GM12878 (cell line): Measurements from ENCODE around the gene TRAF2. TPM values are rescaled to one million over a fixed set of nuclear protein-coding genes. Genes with fewer than 3 reads are reported as not detected.
A peak's percentile ranks its signal among the peaks of the same experiment; 100 is the strongest.

Experiments
- ATAC-seq: fragments of 200-7000 bp; cut with Tn5 transposase; 3 replicates; pipeline ENCODE4 v1.9.1; 2020; ENCODE audit warnings: mild to moderate bottlenecking, moderate library complexity
- BruUV-seq: library from RNA; stranded (reverse); fragments of 400-500 nt; replicated peaks from 2 replicates; lab custom pipeline; 2021; lab: Mats Ljungman, UMichigan
- CTCF ChIA-PET: fragments of 300-600 bp; sonication (Branson Sonifier 250); formaldehyde crosslinking; extraction: SDS; loops from one replicate; lab custom pipeline; 2021; ENCODE audit warnings: inconsistent platforms; lab: Yijun Ruan, JAX
- POLR2A ChIA-PET: fragments of 350-600 bp; formaldehyde crosslinking; extraction: SDS; loops from one replicate; lab custom pipeline; 2021; ENCODE audit warnings: inconsistent platforms; lab: Charles Lee
- RAD21 ChIA-PET: fragments of 300-600 bp; sonication (Branson Sonifier 250); formaldehyde crosslinking; loops from one replicate; lab custom pipeline; 2023; ENCODE audit warnings: antibody characterized with exemption; ENCODE audit not compliant: unreplicated experiment; lab: Charles Lee
- SMC1A ChIA-PET: fragments of 300-600 bp; sonication (Branson Sonifier 250); formaldehyde crosslinking; loops from one replicate; lab custom pipeline; 2023; ENCODE audit not compliant: unreplicated experiment, uncharacterized antibody; lab: Charles Lee
- DNase-seq: peaks from one replicate; pipeline ENCODE4 v3.0.0-alpha.2; 2011; ENCODE audit warnings: low read depth, low spot score
- FAIRE-seq: peaks from 3 replicates; lab custom pipeline; 2011; peaks lifted over from hg19 to GRCh38; lab: Jason Lieb, UNC
- H2AFZ ChIP-seq: 2 replicates; pipeline ENCODE4 v1.6.0; 2011; ENCODE audit warnings: low read depth, low read length, control low read depth; ENCODE audit not compliant: control insufficient read depth
- H3K27ac ChIP-seq: 2 replicates; pipeline ENCODE4 v1.5.1; 2011; ENCODE audit warnings: control low read depth; ENCODE audit not compliant: control insufficient read depth, insufficient read depth
- H3K27me3 ChIP-seq, 2 experiments: replicated peaks in 1 of 2; 2 replicates each; pipeline versions ENCODE4 v1.6.0 to v1.6.1; 2011; ENCODE audit warnings: low read length in 1 of 2; ENCODE audit not compliant: control insufficient read depth in 2 of 2, insufficient read depth in 2 of 2
- H3K36me3 ChIP-seq, 2 experiments: 2 replicates each; pipeline ENCODE4 v1.5.1; 2011; ENCODE audit warnings: low read length in 1 of 2; ENCODE audit not compliant: control insufficient read depth in 2 of 2, insufficient read depth in 2 of 2
- H3K4me1 ChIP-seq: 2 replicates; pipeline ENCODE4 v1.6.1; 2011; ENCODE audit warnings: mild to moderate bottlenecking, low read length, moderate library complexity, mixed read lengths; ENCODE audit not compliant: control insufficient read depth, insufficient read depth
- H3K4me2 ChIP-seq: 2 replicates; pipeline ENCODE4 v1.6.0; 2011; ENCODE audit warnings: control low read depth; ENCODE audit not compliant: control insufficient read depth, insufficient read depth
- H3K4me3 ChIP-seq: fragments of 200-600 bp; sonication (generic); 2 replicates; pipeline ENCODE4 v1.5.1; 2016
- H3K79me2 ChIP-seq: 2 replicates; pipeline ENCODE4 v1.6.0; 2011; ENCODE audit warnings: low read length; ENCODE audit not compliant: control insufficient read depth, insufficient read depth
- H3K9ac ChIP-seq: 2 replicates; pipeline ENCODE4 v1.8.0; 2011; ENCODE audit warnings: low read length, control low read depth, mixed read lengths; ENCODE audit not compliant: control insufficient read depth, insufficient read depth
- H3K9me3 ChIP-seq: replicated peaks from 3 replicates; pipeline ENCODE4 v1.5.1; 2011; ENCODE audit warnings: mild to moderate bottlenecking, low read length; ENCODE audit not compliant: control insufficient read depth, insufficient read depth
- H4K20me1 ChIP-seq: 2 replicates; pipeline ENCODE4 v1.6.0; 2011; ENCODE audit not compliant: control insufficient read depth, insufficient read depth
- ATF7 ChIP-seq: fragments of 450-650 bp; IDR thresholded peaks from 2 replicates; pipeline ENCODE4 v1.6.1; 2016; ENCODE audit warnings: low read depth, mild to moderate bottlenecking
- CBFB ChIP-seq: IDR thresholded peaks from 2 replicates; pipeline ENCODE4 v1.6.1; 2016; ENCODE audit warnings: antibody characterized with exemption, low read depth
- CHD1 ChIP-seq: IDR thresholded peaks from 2 replicates; pipeline ENCODE4 v1.6.1; 2012; ENCODE audit warnings: low read depth, low read length, improper control_type of control experiment
- EZH2 ChIP-seq: IDR thresholded peaks from 2 replicates; pipeline ENCODE4 v1.6.1; 2012; ENCODE audit warnings: low read depth, mild to moderate bottlenecking, control low read depth, inconsistent platforms, low read length, borderline replicate concordance; ENCODE audit not compliant: control insufficient read depth
- IKZF2 ChIP-seq, 2 experiments: fragments of 450-650 bp; IDR thresholded peaks; 2 replicates each; pipeline ENCODE4 v1.6.1; 2017; ENCODE audit warnings: mild to moderate bottlenecking in 2 of 2, moderate library complexity in 2 of 2
- IRF4 ChIP-seq: IDR thresholded peaks from 2 replicates; pipeline ENCODE4 v1.6.1; 2011; ENCODE audit warnings: low read depth, low read length
- POLR2A ChIP-seq: IDR thresholded peaks from 2 replicates; pipeline ENCODE4 v1.6.1; 2011; ENCODE audit warnings: low read depth, mild to moderate bottlenecking, low read length
- SMC3 ChIP-seq: IDR thresholded peaks from 2 replicates; pipeline ENCODE4 v1.6.1; 2011; ENCODE audit warnings: low read length, improper control_type of control experiment, borderline replicate concordance
- SP1 ChIP-seq: IDR thresholded peaks from one replicate; pipeline ENCODE4 v1.6.1; 2011; ENCODE audit warnings: low read depth, low read length
- SRF ChIP-seq, 2 experiments: IDR thresholded peaks; 2 replicates each; pipeline ENCODE4 v1.6.1; 2011; ENCODE audit warnings: low read depth in 2 of 2, low read length in 2 of 2, mild to moderate bottlenecking in 1 of 2, moderate library complexity in 1 of 2
- TARDBP ChIP-seq: IDR thresholded peaks from 2 replicates; pipeline ENCODE4 v1.6.1; 2016; ENCODE audit warnings: borderline replicate concordance
- TCF3 ChIP-seq: IDR thresholded peaks from 2 replicates; pipeline ENCODE4 v1.6.1; 2012; ENCODE audit warnings: low read depth, mild to moderate bottlenecking, low read length, borderline replicate concordance; ENCODE audit not compliant: insufficient read depth
- ZNF622 ChIP-seq: fragments of 450-650 bp; IDR thresholded peaks from 2 replicates; pipeline ENCODE4 v1.6.1; 2017; ENCODE audit warnings: mild to moderate bottlenecking, inconsistent platforms
- ZNF687 ChIP-seq: fragments of 450-650 bp; IDR thresholded peaks from 2 replicates; pipeline ENCODE4 v1.6.1; 2017; ENCODE audit warnings: mild to moderate bottlenecking, moderate library complexity
- WGBS: methylation state at CpG from one replicate; pipeline ENCODE4 v1.1.6; 2016; ENCODE audit warnings: low lambda C conversion rate; ENCODE audit not compliant: insufficient replicate concordance, insufficient coverage; ENCODE audit errors: missing lambda C conversion rate; 5-methylcytosine and 5-hydroxymethylcytosine counted together
- in situ Hi-C: fragments of 300-500 bp; cut with MboI; formaldehyde crosslinking; loops from 9 replicates; pipeline ENCODE4 v1.14.3; 2018; ENCODE audit warnings: mixed read lengths
- intact Hi-C: fragments of 100-400 bp; cut with micrococcal nuclease; formaldehyde crosslinking; loops from one replicate; pipeline ENCODE4 v1.14.2; 2022; ENCODE audit not compliant: unreplicated experiment
- polyA plus RNA-seq, 11 experiments: library from polyadenylated mRNA; depleted of rRNA in 4 of 11; unstranded in 6 of 11; stranded (reverse) in 5 of 11; fragments of >200 nt; fragmentation: Nextera tagmentation in 4 of 11; fragmentation: Illumina TruSeq in 1 of 11; extraction: Ambion mirVana in 4 of 11; extraction: Trizol in 1 of 11; gene quantifications; 1 replicate in 1 of 11; 2 replicates in 10 of 11; pipeline versions ENCODE4 v1.2.1 to v1.2.3, GENCODE V29; 2011 to 2016; ENCODE audit warnings: inconsistent platforms in 2 of 11, missing spikeins in 2 of 11, low read depth in 1 of 11
- total RNA-seq, 4 experiments: library from RNA; depleted of rRNA in 3 of 4; stranded (reverse); fragments of >200 nt in 3 of 4; fragmentation: Illumina TruSeq in 1 of 4; extraction: Trizol in 1 of 4; gene quantifications; 2 replicates each; pipeline versions ENCODE4 v1.2.1 to v1.2.3, GENCODE V29; 2013 to 2021
- TF ChIP-seq, protein P1 (sequence below): fragments of 150-350 bp; IDR thresholded peaks from 2 replicates; pipeline ENCODE4 v1.6.1; 2014; ENCODE audit warnings: mild to moderate bottlenecking, low read depth, low read length

The TRAF2 gene
- total and polyA plus RNA-seq, 10 of the 15 experiments (the other 5 are each of a cell fraction or from before 2014, with no cell fraction given) = 0.34 to 39.5 (median 18.7) TPM

GRCh38 chr9:136922540-136922939, 36.2 kb downstream of the TRAF2 start:
- RAD21 ChIA-PET = no interaction called here
- TF ChIP-seq ZNF622 (no peak), POLR2A (peak; percentile 36; the same call in 1 of the 2 replicates)
- no peak overlapping the region for H3K9ac ChIP-seq
- no peak overlapping the region for H2AFZ ChIP-seq
- FAIRE-seq = no peak
- intact Hi-C loops = no loop called here
- H3K9me3 ChIP-seq = no peaks in the 10 kb centered on the region
- SMC1A ChIA-PET = no interaction called here
- no peak overlapping the region for H3K4me2 ChIP-seq
- in situ Hi-C loops = no loop called here
- DNase-seq = no peak
- H3K36me3 ChIP-seq = peaks cover 32 to 38% of the 10 kb centered on the region in 2 experiments
- H4K20me1 ChIP-seq = no peaks in the 10 kb centered on the region
- no peak overlapping the region for H3K27ac ChIP-seq
- no peak for ATAC-seq
- H3K27me3 ChIP-seq = no peaks in the 10 kb centered on the region
- BruUV-seq = no TSS peak
- CTCF ChIA-PET = no interaction called here
- POLR2A ChIA-PET = interaction anchor here (0.9 kb wide), 1 partner anchor 21 kb away, joined by 4 read pairs; no protein-coding TSS in a partner anchor
- no peaks in the 10 kb centered on the region for H3K79me2 ChIP-seq
- 77% methylated on average over 5 of the region's 19 CpGs for WGBS
- no peaks in the 10 kb centered on the region for H3K4me1 ChIP-seq
- no peak overlapping the region for H3K4me3 ChIP-seq

DNA sequence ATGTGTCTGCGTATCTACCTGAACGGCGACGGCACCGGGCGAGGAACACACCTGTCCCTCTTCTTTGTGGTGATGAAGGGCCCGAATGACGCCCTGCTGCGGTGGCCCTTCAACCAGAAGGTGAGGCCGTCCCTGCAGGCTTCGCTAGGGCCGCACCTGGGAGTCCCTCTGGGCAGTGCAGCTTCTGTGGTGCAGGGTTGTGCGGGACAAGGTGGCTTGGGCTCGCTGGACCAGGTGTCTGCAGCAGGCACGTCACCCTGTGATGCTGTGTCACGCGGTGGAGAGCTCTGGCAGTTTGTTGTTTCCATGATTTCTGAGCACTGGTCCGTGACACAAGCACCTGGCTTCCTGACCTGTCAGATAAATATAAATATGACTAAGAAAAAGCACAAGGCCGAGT, 37.6 kb downstream of the TRAF2 start:
- H4K20me1 ChIP-seq = no peaks in the 10 kb centered on the region
- H3K9ac ChIP-seq = no peak overlapping the region
- no peak overlapping the region for H3K27ac ChIP-seq
- no peak overlapping the region for H3K4me3 ChIP-seq
- WGBS = 96% methylated on average over 19 of the region's 19 CpGs
- H2AFZ ChIP-seq = no peak overlapping the region
- H3K36me3 ChIP-seq = peaks cover 31 to 36% of the 10 kb centered on the region in 2 experiments
- H3K4me2 ChIP-seq = no peak overlapping the region
- H3K4me1 ChIP-seq = no peaks in the 10 kb centered on the region
- FAIRE-seq (no peak), DNase-seq (no peak), ATAC-seq (no peak)
- ChIA-PET SMC1A (no interaction called here), POLR2A (interaction anchor here (0.7 to 1.1 kb wide), 2 partner anchors 16 to 21 kb away, joined by 3 to 4 read pairs; no protein-coding TSS in a partner anchor), CTCF (no interaction called here), RAD21 (no interaction called here)
- no TSS peak for BruUV-seq
- no peaks in the 10 kb centered on the region for H3K27me3 ChIP-seq
- intact Hi-C loops = no loop called here
- in situ Hi-C loops = no loop called here
- no peaks in the 10 kb centered on the region for H3K79me2 ChIP-seq
- H3K9me3 ChIP-seq = no peaks in the 10 kb centered on the region
- TF ChIP-seq SMC3 = no peak
- TF ChIP-seq SP1 = no peak
- TF ChIP-seq CBFB = no peak
- no peak for TF ChIP-seq IRF4
- TF ChIP-seq TCF3 = no peak
- TF ChIP-seq TARDBP = no peak
- TF ChIP-seq CHD1 = no peak
- no peak for TF ChIP-seq ATF7
- TF ChIP-seq, protein P1, sequence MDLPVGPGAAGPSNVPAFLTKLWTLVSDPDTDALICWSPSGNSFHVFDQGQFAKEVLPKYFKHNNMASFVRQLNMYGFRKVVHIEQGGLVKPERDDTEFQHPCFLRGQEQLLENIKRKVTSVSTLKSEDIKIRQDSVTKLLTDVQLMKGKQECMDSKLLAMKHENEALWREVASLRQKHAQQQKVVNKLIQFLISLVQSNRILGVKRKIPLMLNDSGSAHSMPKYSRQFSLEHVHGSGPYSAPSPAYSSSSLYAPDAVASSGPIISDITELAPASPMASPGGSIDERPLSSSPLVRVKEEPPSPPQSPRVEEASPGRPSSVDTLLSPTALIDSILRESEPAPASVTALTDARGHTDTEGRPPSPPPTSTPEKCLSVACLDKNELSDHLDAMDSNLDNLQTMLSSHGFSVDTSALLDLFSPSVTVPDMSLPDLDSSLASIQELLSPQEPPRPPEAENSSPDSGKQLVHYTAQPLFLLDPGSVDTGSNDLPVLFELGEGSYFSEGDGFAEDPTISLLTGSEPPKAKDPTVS = no peak
- no peak for TF ChIP-seq ZNF687
- no peak for TF ChIP-seq IKZF2 (IDR thresholded peaks at IDR 0.05)
- TF ChIP-seq SRF (IDR thresholded peaks at IDR 0.05; ENCODE audit: low read depth in 2 of 2, low read length in 2 of 2) = no peak
- no peak for TF ChIP-seq EZH2
